ENCODE results near the gene KCNJ10.
A peak's percentile ranks its signal among the peaks of the same experiment; 100 is the strongest.

Gene KCNJ10

GRCh38 chr1:159962176-159962575, 107.8 kb downstream of the KCNJ10 start:
- TF ChIP-seq, protein P1, sequence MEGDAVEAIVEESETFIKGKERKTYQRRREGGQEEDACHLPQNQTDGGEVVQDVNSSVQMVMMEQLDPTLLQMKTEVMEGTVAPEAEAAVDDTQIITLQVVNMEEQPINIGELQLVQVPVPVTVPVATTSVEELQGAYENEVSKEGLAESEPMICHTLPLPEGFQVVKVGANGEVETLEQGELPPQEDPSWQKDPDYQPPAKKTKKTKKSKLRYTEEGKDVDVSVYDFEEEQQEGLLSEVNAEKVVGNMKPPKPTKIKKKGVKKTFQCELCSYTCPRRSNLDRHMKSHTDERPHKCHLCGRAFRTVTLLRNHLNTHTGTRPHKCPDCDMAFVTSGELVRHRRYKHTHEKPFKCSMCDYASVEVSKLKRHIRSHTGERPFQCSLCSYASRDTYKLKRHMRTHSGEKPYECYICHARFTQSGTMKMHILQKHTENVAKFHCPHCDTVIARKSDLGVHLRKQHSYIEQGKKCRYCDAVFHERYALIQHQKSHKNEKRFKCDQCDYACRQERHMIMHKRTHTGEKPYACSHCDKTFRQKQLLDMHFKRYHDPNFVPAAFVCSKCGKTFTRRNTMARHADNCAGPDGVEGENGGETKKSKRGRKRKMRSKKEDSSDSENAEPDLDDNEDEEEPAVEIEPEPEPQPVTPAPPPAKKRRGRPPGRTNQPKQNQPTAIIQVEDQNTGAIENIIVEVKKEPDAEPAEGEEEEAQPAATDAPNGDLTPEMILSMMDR (IDR thresholded peaks at IDR 0.05; ENCODE audit: low read depth, low read length, missing control alignments), result no peak
- DNase-seq (ENCODE audit: extremely low read depth, low read depth), result no peak
- H3K4me3 ChIP-seq (replicated peaks; ENCODE audit: low read depth, low read length), result no peak overlapping the region

GRCh38 chr1:159961636-159962035, 108.3 kb downstream of the KCNJ10 start:
- TF ChIP-seq, protein P1 (IDR thresholded peaks at IDR 0.05; ENCODE audit: low read depth, low read length, missing control alignments), result no peak
- no peak for DNase-seq (ENCODE audit: extremely low read depth, low read depth)
- no peak overlapping the region for H3K4me3 ChIP-seq (replicated peaks; ENCODE audit: low read depth, low read length)

DNA sequence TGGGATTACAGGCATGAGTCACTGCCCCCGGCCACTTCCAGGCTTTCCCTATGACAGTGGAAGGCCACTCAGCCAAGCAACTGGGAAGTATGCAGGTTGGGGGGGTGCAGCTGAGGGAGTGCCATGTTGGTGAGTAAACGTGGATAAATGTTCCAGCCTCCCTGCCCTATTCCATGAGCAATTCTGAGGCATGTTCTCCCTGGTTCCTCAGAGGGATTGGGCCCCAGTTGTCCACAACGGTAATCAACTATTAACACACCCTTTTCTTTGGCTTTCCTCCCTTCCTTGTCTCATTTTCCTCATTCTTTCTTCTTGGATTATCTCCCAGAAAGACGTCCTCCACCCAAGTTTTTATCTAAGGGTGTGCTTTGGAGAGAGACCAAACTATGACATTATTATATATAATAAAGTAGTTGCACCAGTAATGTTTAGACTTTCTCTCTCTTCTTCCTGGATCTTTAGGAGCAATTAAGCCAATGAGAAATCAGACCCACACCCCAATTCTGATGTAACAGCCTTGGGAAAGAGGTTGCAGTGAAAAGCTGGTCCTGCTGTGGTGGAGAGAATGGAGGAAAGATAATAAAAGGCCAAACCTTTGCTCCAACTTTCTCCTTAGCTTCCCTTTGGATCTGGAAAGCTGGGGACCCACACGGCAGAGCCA, 109.1 kb downstream of the KCNJ10 start:
- no peak for DNase-seq (ENCODE audit: extremely low read depth, low read depth)
- peak overlapping the region; percentile 19; the same call in 1 of the 2 replicates for H3K4me3 ChIP-seq (replicated peaks; ENCODE audit: low read depth, low read length)
- TF ChIP-seq, protein P1 (IDR thresholded peaks at IDR 0.05; ENCODE audit: low read depth, low read length, missing control alignments), result no peak

GRCh38 chr1:159959451-159959850, 110.5 kb downstream of the KCNJ10 start:
- TF ChIP-seq, protein P1 (IDR thresholded peaks at IDR 0.05; ENCODE audit: low read depth, low read length, missing control alignments), result no peak
- no peak for DNase-seq (ENCODE audit: extremely low read depth, low read depth)
- no peak overlapping the region for H3K4me3 ChIP-seq (replicated peaks; ENCODE audit: low read depth, low read length)

GRCh38 chr1:159958719-159959380, 111.1 kb downstream of the KCNJ10 start:
- TF ChIP-seq, protein P1 (IDR thresholded peaks at IDR 0.05; ENCODE audit: low read depth, low read length, missing control alignments), result no peak
- H3K4me3 ChIP-seq (replicated peaks; ENCODE audit: low read depth, low read length), result no peak overlapping the region
- DNase-seq (ENCODE audit: extremely low read depth, low read depth), result no peak

GRCh38 chr1:159957824-159958268, 112.1 kb downstream of the KCNJ10 start:
- H3K4me3 ChIP-seq (replicated peaks; ENCODE audit: low read depth, low read length), result no peak overlapping the region
- no peak for DNase-seq (ENCODE audit: extremely low read depth, low read depth)
- TF ChIP-seq, protein P1 (IDR thresholded peaks at IDR 0.05; ENCODE audit: low read depth, low read length, missing control alignments), result no peak

All from HFF-Myc (cell line).